Neutrophil (primary cell): ENCODE results near the gene ZFPM1.

Experiments
- H3K27ac ChIP-seq: fragments of 200-600 bp; sonication (generic); 2 replicates; pipeline ENCODE4 v1.5.1; 2016; ENCODE audit warnings: mild to moderate bottlenecking, moderate library complexity
- H3K27me3 ChIP-seq: fragments of 200-600 bp; sonication (generic); 2 replicates; pipeline ENCODE4 v1.6.0; 2016; ENCODE audit warnings: mild to moderate bottlenecking
- H3K36me3 ChIP-seq: fragments of 200-600 bp; sonication (generic); 2 replicates; pipeline ENCODE4 v1.5.1; 2017
- H3K4me1 ChIP-seq, 2 experiments: fragments of 200-600 bp in 1 of 2; sonication (generic) in 1 of 2; 1 replicate in 1 of 2; 2 replicates in 1 of 2; pipeline versions ENCODE4 v1.5.1 to v1.6.1; 2013 to 2016; ENCODE audit warnings: low read depth in 1 of 2, low read length in 1 of 2, mild to moderate bottlenecking in 1 of 2, moderate library complexity in 1 of 2; ENCODE audit not compliant: control insufficient read depth in 1 of 2, insufficient read depth in 1 of 2
- H3K4me3 ChIP-seq, 2 experiments: fragments of 200-600 bp in 1 of 2; sonication (generic) in 1 of 2; 1 replicate in 1 of 2; 2 replicates in 1 of 2; pipeline ENCODE4 v1.5.1; 2013 to 2016; ENCODE audit warnings: low read depth in 1 of 2, low read length in 1 of 2, mild to moderate bottlenecking in 1 of 2, moderate library complexity in 1 of 2
- H3K9me3 ChIP-seq: fragments of 200-600 bp; sonication (generic); 2 replicates; pipeline ENCODE4 v1.5.1; 2016
- TF ChIP-seq, protein P1 (sequence below): fragments of 200-600 bp; sonication (generic); IDR thresholded peaks from 2 replicates; pipeline ENCODE4 v1.5.1; 2016; ENCODE audit warnings: antibody characterized with exemption

The ZFPM1 gene

DNA sequence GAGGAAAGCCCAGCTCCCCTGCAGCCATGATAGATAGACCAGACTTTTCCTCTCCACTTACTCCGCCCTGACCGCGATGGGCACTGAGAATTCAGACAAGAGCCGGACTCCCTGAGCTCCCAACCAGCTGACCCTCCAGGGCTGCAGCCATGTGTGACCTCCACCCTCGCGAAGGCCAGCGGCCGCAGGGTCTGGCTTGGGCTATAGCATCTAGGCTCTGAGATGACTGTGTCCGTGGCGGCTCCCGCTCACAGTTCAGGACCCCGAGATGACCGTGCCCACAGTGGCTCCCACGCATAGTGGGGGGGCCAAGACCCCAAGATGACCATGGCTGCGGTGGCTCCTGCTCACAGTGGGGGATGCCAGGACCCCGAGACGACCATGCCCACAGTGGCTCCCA is 18.0 kb downstream of the ZFPM1 start:
- Histone ChIP-seq H3K4me3 (no peak overlapping the region), H3K36me3 (no peaks in the 10 kb centered on the region), H3K4me1 (no peaks in the 10 kb centered on the region), H3K27ac (no peak overlapping the region), H3K27me3 (no peaks in the 10 kb centered on the region), H3K9me3 (no peaks in the 10 kb centered on the region)
- TF ChIP-seq, protein P1, sequence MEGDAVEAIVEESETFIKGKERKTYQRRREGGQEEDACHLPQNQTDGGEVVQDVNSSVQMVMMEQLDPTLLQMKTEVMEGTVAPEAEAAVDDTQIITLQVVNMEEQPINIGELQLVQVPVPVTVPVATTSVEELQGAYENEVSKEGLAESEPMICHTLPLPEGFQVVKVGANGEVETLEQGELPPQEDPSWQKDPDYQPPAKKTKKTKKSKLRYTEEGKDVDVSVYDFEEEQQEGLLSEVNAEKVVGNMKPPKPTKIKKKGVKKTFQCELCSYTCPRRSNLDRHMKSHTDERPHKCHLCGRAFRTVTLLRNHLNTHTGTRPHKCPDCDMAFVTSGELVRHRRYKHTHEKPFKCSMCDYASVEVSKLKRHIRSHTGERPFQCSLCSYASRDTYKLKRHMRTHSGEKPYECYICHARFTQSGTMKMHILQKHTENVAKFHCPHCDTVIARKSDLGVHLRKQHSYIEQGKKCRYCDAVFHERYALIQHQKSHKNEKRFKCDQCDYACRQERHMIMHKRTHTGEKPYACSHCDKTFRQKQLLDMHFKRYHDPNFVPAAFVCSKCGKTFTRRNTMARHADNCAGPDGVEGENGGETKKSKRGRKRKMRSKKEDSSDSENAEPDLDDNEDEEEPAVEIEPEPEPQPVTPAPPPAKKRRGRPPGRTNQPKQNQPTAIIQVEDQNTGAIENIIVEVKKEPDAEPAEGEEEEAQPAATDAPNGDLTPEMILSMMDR, result no peak

DNA sequence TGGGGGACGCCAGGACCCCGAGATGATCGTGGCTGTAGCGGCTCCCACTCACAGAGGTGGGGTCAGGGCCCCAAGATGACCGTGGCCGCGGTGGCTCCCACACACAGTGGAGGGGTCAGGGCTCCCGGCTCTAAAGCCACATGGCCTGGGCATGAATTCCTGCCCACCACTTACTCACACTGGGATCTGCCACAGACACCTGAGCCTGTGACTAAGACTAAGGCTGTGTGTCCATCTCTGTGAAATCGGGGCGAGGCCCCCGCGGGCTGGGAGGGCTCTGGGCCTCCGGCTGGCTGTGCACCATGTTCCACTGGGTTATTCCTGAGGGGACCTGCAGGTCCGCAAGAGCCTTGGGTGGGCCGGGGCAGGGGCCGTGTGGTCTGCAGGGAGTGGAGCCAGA is 18.5 kb downstream of the ZFPM1 start:
- no peaks in the 10 kb centered on the region for H3K4me1 ChIP-seq
- H3K9me3 ChIP-seq, result no peaks in the 10 kb centered on the region
- no peak overlapping the region for H3K4me3 ChIP-seq
- TF ChIP-seq, protein P1, result no peak
- H3K27me3 ChIP-seq, result peaks cover 4% of the 10 kb centered on the region
- H3K27ac ChIP-seq, result no peak overlapping the region
- no peaks in the 10 kb centered on the region for H3K36me3 ChIP-seq

DNA sequence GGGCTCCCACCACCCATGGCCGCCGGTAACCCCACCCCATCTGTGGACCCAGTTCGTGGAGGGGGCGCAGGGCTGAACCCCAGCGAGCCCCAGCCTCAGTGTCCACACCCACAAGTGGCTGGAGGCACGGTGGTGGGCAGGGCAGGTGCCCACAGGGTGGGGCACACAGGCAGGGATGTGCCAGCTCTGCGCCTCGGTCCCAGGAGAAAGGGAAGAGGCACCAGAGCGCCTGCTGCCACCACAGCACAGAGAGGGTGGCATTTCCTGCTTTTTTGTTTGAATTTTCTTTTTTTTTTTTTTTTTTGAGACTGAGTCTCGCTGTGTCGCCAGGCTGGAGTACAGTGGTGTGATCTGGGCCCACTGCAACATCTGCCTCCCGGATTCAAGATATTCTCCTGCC is 19.0 kb downstream of the ZFPM1 start:
- Histone ChIP-seq H3K27me3 (peaks cover 9% of the 10 kb centered on the region), H3K4me1 (no peaks in the 10 kb centered on the region), H3K9me3 (no peaks in the 10 kb centered on the region), H3K4me3 (no peak overlapping the region), H3K27ac (no peak overlapping the region), H3K36me3 (no peaks in the 10 kb centered on the region)
- TF ChIP-seq, protein P1, result no peak

DNA sequence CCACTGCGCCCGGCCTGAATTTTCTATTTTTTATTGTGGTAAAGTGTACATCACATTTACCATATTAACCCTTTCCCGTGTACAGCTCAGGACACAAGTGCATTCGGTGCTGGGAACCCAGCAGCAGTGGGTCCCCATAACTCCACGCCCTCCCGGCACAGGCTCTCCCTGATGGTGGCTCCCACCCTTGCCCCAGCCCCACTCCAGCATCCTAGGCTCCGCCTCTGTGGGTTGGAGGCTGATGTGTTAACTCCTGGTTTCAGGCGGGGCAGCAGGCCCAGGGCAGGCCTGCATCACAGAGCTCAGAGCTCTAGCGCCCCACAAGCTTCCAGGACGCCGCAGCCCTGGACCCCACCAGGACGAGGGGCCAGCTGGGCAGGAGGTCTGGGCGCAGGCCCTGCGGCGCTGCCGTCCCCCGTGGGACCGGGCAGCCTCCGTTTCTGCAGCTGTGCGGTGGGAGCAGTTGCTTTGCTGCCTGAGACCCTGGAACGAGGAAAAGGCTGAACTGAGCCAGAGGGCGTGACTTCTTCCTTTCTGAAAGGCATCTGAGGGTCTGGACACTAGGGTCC is 19.6 kb downstream of the ZFPM1 start:
- Histone ChIP-seq H3K27me3 (peaks cover 16% of the 10 kb centered on the region), H3K4me3 (no peak overlapping the region), H3K9me3 (no peaks in the 10 kb centered on the region), H3K27ac (no peak overlapping the region), H3K36me3 (no peaks in the 10 kb centered on the region), H3K4me1 (no peaks in the 10 kb centered on the region)
- TF ChIP-seq, protein P1, result no peak

DNA sequence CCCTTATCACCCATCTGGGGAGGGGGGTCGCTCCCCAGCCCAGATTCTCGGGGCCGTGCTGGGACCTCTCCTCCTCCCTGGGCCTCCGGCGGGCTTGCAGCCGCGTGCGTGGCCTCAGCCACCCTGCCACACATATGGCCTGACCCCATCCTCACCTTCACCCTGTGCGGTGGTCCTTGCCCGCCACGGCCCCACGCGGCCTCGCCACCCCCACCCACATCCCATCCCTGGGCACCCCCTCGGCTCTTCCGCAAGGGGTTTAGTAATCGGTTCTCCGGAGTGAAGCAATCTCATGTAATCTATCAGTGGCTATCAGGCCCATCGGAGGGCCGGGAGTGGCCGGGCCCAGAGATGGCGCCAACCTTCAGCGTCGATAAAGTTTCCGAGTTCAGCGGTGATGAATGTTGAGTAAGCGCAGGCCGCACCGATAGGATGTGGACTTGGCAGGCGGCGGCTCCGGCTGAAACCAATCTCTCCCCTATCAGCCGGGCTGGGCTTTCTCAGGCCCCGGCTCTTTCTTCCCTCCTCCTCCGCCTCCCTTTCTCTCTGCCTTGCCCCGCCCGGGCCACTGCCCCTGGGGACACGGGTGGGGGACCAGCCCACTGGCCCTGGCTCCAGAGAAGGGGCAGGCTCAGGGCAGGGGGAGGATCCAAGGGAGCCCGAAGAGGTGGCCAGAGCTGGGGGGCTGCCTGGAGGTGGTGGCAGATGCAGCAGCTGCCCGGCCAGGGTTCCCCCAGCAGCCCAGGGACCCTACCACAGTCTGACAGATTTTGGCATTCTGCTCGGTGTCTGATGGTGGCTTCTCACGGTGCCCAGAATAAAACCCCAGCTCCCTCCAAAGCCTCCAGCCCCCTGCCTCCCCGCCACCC is 20.8 kb downstream of the ZFPM1 start:
- no peak overlapping the region for H3K27ac ChIP-seq
- no peaks in the 10 kb centered on the region for H3K4me1 ChIP-seq

More for the DNA sequence above, 20.8 kb downstream of the ZFPM1 start:
- Histone ChIP-seq H3K4me3 (no peak overlapping the region), H3K36me3 (no peaks in the 10 kb centered on the region), H3K27me3 (peaks cover 27% of the 10 kb centered on the region), H3K9me3 (no peaks in the 10 kb centered on the region)
- TF ChIP-seq, protein P1, result no peak
